Astrocyte (in vitro differentiated cells and primary cell): ENCODE data around the gene EDIL3.

Source experiments
- CTCF ChIP-seq: IDR thresholded peaks from 2 replicates; pipeline ENCODE4 v1.5.1; 2011; ENCODE audit warnings: low read depth, mild to moderate bottlenecking, inconsistent platforms, low read length, moderate library complexity; ENCODE audit not compliant: insufficient read depth
- EZH2 ChIP-seq: IDR thresholded peaks from 2 replicates; pipeline ENCODE4 v1.6.1; 2012; ENCODE audit warnings: mild to moderate bottlenecking, low read length, inconsistent platforms; ENCODE audit not compliant: insufficient read depth

- TF ChIP-seq EZH2 (no peak), CTCF (no peak)
Observed at GRCh38 chr5:84014966-84015365, 369.7 kb downstream of the EDIL3 start.
